ENCODE results near the gene ARHGEF6. TPM values are rescaled to one million over a fixed set of nuclear protein-coding genes. Genes with fewer than 3 reads are reported as not detected.
"Not testable (repeated sequence)": the region's sequence is repeated elsewhere in the genome, so short reads cannot be mapped to it uniquely, and the experiment has no call there.

The ARHGEF6 gene
- total RNA-seq, 1 donor from 2014 or later = 16.5 TPM

DNA sequence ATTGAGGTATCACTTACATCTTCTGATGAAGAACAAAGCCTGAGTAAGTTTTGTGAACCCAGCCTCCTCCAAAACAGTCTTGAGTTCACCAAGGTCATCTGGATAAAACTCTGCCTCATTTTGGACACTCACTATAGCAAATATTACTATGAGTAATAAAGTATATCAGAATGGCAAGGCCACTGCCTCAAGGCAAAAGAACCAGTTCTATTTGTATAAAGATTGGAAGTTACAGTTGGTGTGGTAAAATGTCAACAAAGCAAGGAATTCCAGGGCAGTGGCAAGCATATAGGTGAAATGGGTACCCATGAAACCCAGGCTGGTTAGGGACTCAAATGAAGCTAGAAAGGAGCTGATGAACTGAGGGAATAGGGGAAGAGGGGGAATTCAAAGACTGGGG lies 2.4 kb upstream of the ARHGEF6 start:
- no peak for DNase-seq

DNA sequence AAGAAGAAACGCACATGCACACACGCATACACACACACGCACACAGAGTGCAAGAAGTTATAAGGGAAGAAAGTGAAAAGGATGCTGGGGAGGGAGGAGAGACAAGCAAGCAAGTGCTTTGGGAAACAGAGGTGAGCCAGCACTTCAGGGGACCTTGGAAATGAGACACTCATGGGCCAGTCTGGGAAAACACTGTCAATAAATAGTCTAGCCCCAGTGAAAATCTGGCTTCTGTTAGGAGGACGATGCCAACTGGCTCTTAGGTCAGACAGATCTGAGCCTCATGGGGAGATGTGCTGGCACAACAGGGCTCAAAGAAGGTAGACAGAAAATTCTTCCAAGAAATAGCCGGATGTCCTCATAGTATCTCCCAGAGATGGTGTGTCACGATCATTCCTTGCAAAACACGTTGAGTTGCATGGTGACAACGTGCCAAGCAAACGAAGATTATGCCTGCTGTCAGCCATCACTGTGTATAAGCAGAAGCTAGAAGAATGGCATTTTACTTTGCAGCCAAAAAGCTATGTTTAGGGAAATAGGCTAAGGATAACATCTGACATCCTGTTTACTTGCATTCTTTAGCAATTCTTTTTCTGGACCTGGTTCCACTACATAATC lies 557 bp upstream of the ARHGEF6 start:
- no peak for DNase-seq

DNA sequence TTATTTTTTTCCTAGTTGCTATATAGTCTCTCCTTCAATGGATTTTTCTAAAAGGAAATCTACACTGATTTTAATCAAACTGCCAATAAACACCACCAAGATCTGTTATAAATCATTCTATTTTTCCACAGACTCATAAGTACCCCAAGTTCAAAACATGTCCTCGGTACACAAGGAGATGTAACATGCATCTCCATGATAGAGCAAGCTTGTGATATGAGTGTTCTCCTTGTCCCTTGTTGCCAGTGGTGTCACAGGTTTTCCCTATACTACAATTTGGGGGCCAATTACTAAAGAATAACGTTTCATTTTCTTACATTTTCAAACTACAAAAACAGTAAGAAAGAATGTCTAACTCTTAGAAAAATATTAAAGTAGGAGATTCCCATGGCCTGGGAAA lies 491 bp downstream of the ARHGEF6 start:
- no peak for DNase-seq

DNA sequence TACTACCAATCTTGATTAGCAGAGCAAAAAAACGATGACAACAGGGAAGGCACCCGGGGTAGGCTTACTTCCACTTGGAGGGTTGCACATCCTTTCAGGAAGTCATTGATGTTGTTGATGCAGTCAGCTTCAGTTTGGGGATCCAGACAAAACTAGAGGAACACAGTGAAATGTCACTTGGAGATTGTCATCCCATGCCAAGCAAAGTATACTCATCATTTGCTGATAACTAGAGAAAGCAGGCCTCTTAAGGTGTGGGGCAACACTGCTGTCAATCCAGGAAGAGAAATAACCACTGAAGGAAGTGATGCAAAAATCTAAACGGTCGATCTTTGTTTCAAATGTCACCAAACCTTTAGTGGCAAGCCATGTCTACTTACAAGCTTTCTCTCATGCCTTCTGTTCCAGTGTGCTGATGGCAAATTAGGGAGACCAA lies 1.4 kb downstream of the ARHGEF6 start:
- DNase-seq = no peak

DNA sequence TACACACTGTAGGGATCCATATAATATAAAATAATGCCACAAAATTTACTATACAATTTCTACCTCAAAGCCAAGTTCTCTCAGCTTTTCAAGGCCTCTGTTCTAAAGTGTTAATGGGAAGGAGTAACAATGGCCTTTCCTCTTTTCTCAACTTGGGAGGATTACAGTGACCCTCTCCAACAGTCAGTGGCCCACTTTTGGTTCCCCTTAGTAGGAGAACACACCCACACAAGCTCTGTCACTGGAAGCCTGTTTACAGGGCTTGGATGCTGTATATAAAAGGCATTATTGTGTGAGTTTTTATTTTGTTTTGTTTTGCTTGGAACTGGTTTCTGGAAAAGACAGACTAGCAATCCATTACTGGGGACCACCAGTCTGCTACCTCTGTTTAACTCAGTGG lies 1.8 kb downstream of the ARHGEF6 start:
- no peak for DNase-seq

DNA sequence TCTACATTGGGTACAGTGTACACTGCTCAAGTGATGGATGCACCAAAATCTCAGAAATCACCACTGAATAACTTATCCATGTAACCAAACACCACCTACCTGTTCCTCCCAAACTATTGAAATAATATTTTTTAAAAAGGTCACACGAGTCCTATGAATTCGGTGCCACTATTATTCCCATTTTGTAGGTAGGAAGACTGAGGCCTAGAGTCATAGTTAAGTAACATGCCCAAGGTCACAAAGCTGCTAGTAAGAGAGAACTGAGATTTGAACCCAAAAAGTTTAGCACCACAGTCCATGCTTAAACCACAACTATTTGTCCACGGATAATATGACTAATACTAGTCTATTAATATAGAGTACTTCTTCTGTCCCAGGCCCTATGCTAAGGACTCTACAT lies 2.7 kb downstream of the ARHGEF6 start:
- DNase-seq = no peak

DNA sequence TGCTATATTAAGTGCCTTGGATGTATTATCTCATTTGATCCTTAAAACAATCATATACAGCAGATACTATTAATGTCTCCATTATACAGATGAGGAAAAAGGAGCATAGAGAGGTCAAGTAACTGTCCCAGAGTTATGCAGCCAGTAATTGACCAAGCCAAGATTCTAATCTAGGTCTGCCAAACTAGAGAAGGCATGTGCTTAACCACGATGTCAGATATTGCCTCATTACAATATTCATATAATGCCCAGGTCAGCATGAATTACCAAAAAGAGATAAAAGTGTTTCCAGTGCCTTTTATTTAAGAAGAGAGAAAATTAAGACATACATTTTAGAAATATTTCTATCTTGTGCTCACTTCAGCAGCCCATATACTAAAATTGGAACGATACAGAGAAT lies 7.1 kb downstream of the ARHGEF6 start:
- no peak for DNase-seq

DNA sequence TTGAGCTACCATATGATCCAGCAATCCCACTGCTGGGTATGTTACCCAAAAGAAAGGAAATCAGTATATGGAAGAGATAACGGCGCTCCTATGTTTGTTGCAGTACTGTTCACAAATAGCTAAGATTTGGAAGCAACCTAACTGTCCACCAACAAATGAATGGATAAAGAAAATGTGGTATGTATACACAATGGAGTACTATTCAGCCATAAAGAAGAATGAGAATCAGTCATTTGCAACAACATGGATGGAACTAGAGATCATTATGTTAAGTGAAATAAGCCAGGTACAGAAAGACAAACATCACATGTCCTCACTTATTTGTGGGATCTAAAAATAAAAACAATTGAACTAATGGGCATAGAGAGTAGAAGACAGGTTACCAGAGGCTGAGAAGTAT lies 8.9 kb downstream of the ARHGEF6 start:
- not testable (repeated sequence) for DNase-seq

DNA sequence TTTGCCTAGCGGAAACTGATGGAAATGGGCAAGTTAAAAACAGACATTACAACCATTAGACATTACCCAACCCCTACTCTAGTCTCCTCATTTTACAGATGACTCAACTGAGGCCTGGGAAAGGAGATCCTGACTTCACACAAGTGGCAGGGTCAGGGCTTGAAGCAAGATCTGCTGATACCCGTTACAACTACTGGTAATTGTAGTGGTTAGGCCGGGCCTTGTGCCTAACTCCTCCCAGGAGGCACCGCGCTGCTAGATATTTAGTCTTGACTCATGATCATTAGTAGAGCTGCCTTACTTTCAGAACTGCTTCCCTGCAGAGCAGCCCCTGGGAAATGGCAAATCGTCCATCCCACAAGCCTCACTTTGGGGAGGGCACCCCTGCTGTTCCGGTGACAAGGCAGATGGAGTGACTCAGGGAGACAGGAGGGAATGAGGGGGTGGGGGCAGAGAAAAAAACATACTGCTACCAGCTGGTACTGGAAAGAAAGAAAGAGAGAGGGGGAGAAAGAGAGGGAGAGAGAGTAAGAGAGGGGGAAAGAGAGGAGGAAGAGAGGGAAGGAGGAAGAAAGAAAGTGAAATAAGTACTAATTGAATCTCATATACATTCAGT lies 12.2 kb downstream of the ARHGEF6 start:
- no peak for DNase-seq

DNA sequence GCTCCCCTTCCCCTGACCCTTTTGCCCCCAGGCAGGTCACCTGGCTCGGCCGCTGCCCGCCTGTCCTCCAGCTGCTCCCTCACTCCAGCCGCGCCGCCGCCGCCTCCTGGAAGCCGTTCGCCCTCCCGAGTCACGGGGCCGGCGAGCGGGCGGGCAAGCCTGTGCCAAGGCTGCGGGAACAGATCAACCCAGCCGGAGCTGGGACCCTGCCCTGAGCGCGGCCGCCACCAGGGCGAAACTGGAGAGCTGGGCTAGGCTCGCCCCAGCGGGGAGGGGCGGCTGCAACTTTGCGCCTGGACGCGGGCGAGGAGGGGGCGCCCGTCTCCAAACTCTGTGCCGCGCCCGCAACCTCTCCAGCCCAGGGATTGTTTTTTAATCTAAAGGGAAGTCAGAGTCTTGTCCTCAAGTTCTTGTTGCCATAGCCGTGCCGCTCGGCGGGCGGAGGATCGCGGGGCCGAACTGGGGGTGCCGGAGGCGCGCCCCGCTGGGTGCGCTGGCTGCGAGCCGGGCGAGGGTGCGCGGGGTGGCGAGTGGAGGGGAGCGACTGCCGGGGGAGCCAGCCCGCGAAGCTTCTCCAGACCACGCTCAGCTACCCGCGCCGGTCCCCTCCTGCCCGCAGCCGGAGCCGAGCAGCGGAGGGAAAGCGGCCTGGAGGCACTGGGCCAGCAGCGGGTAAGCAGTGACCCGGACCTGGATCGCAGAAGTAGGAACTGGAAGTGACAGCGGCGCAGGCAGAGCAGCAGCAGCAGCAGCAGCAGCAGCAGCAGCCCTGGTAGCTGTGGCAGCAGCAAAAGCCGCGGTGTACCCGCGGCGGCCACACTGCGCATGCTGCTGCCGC lies 13.4 kb downstream of the ARHGEF6 start:
- peak; percentile 67 for DNase-seq

DNA sequence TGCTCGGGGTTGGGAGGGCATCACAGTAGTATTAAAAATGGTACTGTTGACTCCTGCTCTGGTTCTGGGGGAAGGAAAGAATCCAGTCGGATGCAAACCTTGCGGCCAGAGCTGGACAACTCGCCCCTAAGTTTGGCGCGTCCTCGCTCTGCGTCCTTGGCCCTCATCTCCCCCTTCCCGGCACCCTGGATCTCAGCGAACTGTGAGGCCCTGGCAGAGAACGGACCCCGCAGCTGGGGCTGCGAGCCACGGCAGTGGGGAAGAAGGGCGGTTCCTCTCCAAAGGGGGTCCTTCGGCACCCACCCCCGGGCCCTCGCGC lies 14.0 kb downstream of the ARHGEF6 start:
- DNase-seq = no peak

DNA sequence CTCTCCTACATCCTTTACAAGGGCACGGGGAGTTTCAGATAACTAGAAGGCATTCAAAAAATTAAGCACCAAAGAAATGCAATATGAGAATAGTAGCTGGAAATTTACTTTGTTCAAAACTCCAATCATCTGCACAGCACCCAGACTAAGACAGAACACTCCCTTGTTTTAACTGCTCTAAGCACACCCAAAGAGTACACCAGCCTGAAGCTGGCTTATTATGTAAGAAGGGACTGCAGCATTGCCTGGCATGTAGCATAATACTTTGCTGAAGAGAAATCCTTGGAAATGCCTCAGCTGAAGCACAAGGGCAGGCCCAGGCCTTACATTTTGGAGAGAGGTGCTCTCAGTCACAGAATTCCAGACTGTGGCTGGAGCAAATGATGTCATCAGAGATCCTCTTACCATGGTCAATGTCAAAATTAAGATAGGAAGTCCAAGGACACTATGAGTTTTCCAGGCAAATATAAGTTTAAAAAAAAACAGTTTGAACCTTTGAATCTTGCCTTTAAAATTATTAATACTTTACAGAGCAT lies 14.8 kb downstream of the ARHGEF6 start:
- DNase-seq = no peak

DNA sequence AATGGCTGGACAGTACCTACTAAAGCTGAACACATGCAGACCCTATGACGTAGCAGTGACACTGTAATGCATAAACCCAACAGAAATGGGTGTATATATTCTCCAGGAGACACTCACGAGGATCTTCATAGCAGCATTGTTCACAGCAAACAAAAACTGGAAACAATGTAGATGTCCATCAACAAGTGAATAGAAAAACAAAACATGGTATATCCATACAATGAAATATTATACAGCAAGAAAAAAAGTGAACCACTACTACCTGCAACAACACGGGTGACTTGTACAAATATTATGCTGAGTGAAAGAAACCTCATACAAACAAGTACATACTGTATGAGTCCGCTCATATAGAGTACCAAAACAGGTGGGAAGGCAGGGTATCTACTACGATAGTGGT lies 16.5 kb downstream of the ARHGEF6 start:
- DNase-seq = no peak

DNA sequence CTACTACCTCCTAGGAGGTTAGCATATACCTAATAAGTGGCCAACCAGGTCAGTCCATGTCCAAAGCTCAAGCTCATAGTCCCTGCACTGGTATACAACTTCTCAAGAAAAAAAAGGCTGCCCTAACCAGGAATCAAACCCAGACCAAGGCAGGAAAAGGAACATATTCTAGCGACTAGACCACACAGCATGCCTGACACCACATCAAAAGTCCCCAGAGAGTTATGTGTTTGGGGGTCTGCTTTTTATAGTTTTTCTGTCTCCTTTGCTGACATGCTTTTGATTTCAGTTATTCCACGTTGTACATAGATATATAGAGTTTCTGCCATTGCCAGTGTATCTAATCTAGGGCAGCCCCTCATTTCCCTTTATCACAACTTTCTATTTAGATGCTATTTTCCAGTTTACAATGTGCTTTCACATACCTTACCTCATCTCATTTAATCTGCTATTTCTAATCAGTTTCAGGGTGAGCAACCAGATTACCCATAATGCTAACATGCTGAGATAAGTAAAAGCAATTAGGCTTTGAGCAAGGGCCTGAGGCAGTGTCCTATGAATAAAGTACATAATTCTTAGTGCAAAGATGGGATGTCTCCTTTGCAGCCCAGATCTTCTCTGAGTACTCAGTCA lies 17.8 kb downstream of the ARHGEF6 start:
- no peak for DNase-seq

DNA sequence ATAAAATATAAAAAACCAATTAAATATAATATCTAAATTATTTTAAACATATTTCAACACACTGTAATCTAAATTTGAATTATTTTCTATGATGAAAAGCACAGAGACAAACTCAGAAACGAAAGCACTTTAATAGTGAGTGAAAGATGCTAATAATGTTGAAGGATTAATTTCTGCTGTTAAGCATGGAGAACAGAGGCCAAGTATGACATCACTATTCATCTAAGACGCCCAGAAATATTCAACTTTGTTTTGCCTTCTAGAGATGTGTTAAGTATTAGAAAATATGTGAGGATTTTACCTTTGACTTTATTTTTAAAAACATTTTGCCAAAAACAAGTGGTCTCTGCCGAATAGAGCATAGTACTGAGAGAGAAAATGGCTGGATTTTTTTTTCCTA lies 19.3 kb downstream of the ARHGEF6 start:
- no peak for DNase-seq

DNA sequence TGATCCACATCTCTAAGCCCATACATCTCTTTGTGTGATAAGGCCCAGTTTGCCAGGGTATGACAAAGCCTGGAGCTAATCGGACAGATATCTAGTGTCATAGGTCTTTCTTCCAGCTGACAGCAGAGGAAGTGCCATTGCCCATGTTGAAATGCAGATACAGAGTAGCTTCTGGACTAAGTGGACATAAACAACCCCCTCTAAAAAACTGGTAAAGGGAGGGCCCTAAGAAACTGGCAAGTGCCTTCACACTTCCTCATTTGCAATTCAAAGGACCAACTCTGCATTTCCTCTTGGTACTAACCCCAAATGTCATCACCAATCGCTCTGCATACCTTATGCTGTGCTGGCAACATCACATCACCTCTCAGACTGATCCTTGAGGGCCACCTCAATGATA lies 20.8 kb downstream of the ARHGEF6 start:
- no peak for DNase-seq

DNA sequence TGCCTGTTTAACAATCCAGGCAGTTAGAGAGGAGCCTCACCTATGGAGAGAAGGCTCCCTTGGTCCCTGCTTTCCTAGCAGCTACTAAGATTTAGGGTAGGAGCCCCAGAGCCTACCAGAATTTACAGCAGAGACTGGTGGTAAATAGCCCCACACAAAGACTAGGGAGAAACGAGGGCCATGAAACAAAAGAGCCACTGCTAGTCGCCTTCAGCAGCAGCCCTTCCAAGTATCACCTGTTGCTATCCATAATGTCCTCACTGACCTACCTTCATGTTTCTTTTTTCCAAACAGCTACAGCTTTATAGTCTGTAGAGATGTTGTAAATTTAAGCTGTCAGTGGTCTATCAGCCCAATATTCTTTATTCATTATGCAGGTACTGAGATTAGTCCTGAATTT lies 25.3 kb downstream of the ARHGEF6 start:
- no peak for DNase-seq

DNA sequence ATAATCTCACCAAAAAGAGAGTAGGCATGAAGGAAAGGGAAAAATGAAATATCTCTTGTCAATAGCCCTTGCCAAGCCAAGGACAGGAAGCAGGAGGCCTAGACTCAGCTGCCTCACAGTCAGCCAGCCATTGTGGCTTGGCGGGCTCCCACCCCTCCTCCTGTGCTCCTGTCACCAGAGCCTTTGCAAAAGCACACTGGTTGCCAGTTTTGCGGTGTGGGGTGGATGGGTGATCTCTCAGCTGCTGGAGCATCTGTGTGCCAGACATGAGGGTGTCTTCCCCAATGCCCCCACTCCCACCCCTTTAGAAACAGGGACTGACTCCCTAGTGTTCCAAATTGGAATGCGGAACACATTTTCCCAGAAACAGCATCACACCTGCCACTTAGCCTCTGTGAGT lies 26.1 kb downstream of the ARHGEF6 start:
- no peak for DNase-seq

DNA sequence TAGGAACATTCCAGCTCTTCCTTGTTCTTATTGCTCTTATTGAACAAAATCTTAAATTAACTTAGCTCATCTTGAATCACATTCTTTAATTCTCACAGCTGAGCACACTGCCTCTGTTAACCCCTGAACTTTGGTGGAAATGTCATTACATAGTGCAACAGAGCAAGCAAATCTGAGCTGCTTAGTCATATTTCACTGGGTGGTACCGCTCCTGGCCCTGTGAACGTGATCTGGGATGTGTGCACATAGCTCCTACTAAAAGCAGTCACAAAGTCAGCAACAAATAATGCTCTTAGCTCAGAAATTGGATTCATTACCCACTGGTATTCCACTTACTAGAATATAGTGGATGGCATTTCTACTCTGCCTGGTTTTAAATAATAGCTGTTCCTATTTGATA lies 27.9 kb downstream of the ARHGEF6 start:
- no peak for DNase-seq

DNA sequence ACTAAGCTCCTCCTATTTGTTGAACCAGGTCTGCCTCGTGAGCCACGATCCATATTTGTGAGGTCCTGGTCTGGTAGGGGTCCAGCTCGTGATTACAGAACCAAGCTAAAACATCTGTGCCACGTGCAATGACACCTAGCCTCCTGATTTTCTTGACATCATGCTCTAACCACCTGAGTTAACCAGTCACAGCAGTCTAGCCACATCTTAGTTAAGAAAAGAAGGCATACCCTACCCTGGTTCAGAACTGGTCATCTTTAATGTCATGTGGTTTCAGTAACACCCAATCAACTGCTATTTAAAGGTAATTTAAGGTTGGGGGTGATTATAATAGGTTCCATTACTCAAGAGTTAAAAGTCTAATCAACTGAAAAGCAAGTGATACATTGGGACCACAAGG lies 28.4 kb downstream of the ARHGEF6 start:
- no peak for DNase-seq

DNA sequence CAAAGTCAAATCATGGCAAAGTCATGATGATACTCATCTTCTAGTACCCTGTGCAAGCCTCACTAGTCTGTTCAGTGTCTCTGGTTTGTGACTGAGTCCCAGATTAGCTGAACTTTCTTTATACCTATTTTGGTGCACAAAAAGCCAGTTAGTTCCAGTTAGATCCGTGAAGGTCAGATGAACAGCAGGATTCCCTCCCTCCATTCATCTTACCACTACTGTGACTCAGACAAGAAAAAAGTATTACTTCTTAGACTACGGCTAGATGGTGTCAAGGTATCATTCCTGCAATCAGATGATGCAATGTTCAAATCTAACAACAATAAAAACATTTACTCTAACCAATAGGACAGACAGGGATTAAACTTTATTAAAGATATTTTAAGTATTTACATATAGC lies 30.4 kb downstream of the ARHGEF6 start:
- DNase-seq = no peak

DNA sequence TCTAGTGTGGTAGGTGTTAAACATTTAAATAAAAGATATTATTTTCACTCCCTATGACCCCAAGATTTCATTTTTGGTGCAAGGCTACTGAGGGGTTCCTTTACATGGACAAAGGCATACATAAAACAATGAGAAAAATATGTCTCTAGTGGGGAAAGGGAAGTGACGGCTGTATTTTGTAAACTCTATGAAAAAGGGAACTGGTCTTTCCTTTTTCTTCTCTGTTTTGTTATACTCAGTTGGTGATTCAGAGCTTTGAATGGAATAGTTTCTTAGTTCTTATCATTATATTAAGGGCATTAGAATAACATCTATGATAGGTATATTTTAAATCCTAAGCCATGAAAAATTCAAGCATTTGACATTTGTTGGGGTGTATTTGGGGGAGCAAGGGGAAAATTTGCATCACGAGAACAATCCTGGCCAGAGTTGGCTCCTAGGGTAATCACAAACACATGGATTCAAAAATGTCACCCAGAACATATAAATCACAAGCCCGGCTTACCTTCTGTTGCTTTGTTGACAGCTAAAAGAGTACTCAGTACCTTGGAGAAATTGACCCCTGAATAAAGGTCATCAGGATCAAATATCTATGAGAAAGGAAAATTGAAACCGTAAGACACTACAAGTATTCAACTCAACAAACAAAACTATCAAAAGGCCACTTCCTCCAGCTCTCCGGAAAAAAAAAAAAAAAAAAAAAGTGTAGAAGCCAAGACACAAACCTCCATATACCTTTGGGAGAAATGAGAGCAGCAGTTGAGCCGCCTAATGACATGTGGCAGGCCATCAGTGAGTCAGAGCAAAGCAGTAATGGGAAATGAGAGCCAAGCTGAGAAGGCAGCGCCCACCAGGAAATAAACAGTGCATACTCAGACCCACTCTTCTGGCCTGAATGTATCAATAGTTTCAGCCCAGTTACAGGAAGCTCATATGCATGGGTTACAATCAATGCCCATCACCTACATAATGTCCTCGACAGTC lies 33.4 kb downstream of the ARHGEF6 start:
- DNase-seq = no peak
